ENCODE results near the gene B3GALT6.

B3GALT6 gene

DNA sequence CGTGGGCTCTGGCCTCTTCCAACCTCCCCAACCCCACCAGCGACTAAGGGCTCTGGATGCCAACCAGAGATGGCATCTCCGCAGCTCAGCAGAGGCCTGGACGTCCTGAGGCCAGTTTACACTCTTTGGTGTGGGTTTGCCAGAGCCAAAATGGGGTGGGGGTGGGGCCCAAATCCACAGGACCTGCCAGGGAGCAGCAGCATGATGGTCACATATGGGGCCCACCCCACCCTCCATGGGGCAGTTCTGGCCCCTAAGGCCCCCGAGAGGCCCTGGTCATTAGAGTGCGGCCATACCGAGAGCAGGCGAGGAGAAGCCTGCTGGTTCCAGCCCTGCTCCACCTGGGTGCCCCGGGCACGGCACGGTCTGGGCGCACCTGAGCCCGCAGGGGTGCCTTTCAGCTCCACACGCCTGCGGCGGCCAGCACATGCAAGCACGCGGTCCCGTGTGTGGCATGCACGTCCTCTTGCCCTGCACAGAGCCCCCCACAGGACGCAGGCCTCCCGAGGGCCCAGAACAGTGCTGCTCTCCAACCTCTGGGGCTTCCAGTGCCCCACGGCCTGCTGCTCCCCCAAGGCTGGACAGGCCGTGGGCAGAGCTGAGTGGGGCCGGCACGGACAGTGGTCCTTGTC lies 9.7 kb downstream of the B3GALT6 start:
- TF ChIP-seq POLR2AphosphoS5 (IDR thresholded peaks at IDR 0.05; ENCODE audit: borderline replicate concordance, low read depth, low read length) (no peak), FOXP2 (optimal IDR thresholded peaks at IDR 0.05; ENCODE audit: control extremely low read depth, extremely low read length, insufficient read depth) (no peak), EZH2 (IDR thresholded peaks at IDR 0.05) (no peak)
- H3K9me3 ChIP-seq (ENCODE audit: low read depth, low read length), result no peaks in the 10 kb centered on the region
- no peak overlapping the region for H3K4me3 ChIP-seq
- no peak overlapping the region for H3K9ac ChIP-seq (ENCODE audit: insufficient read length)
- H3K36me3 ChIP-seq (ENCODE audit: insufficient read depth, low read length), result no peaks in the 10 kb centered on the region
- no peak overlapping the region for H3K27ac ChIP-seq
- DNase-seq (ENCODE audit: low read depth, low spot score), result no peak

DNA sequence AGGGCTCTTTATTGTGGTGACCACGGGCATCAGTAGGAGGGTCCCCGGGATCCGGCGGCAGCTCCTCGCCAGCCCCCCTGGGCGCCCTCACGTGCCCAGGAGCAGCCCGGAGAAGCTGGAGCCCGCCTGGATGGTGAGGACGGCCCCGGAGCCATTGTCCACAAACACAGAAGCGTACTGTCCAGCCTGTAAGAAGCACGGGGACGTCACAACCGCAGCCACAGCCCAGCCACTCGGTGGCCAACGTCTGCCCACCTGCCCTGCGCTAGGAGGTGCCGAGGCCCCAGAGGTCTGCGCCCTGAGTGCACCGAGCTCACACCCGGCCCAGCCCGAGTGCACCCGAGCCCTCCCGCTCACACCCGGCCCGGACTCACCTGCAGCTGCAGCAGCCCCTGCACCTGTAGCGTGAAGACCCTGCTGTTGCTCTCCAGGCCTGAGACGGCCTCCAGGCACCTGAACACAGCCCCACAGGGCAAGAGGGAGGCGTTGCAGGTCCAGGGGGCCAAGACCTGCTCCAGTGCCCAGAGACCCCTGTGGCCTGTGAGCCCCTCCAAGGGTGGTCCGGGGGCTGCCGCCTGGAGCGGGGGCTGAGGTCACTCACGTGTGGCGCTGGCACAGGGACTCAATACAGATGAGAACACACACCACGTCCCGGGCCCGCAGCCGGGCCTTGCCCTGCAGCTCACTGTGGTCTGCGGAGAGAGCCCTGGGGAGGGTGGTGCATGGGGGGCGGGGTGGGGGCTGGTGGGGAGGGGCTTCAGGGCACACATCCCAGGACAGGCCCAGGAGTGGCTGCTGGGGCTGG lies 10.6 kb downstream of the B3GALT6 start:
- no peak for TF ChIP-seq EZH2 (IDR thresholded peaks at IDR 0.05)
- no peak for TF ChIP-seq POLR2AphosphoS5 (IDR thresholded peaks at IDR 0.05; ENCODE audit: borderline replicate concordance, low read depth, low read length)
- TF ChIP-seq FOXP2 (optimal IDR thresholded peaks at IDR 0.05; ENCODE audit: control extremely low read depth, extremely low read length, insufficient read depth), result no peak
- Histone ChIP-seq H3K27ac (no peak overlapping the region), H3K36me3 (ENCODE audit: insufficient read depth, low read length) (no peaks in the 10 kb centered on the region), H3K4me3 (no peak overlapping the region), H3K9me3 (ENCODE audit: low read depth, low read length) (no peaks in the 10 kb centered on the region), H3K9ac (ENCODE audit: insufficient read length) (no peak overlapping the region)
- DNase-seq (ENCODE audit: low read depth, low spot score), result no peak

DNA sequence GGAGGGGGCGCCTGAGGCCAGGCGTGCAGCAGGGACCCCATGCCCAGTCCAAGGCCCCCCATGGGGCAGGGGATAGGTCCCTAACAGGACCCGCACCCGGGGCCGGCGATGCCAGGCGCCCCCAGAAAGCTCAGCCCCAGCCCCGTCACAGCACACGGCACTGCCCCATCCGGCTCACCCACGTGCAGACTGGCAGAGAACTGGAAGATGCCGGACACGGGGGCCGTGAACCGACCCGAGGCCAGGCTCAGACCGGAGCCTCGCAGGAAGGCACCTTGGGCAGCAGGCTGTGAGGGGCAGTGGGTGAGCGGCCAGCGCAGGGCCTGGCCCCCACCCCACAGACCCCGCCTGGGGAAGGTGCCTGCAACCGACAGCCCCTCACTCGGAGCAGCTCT lies 11.2 kb downstream of the B3GALT6 start:
- no peak for DNase-seq (ENCODE audit: low read depth, low spot score)
- H3K36me3 ChIP-seq (ENCODE audit: insufficient read depth, low read length), result no peaks in the 10 kb centered on the region
- H3K9ac ChIP-seq (ENCODE audit: insufficient read length), result no peak overlapping the region
- H3K9me3 ChIP-seq (ENCODE audit: low read depth, low read length), result no peaks in the 10 kb centered on the region
- H3K27ac ChIP-seq, result no peak overlapping the region
- H3K4me3 ChIP-seq, result no peak overlapping the region
- TF ChIP-seq POLR2AphosphoS5 (IDR thresholded peaks at IDR 0.05; ENCODE audit: borderline replicate concordance, low read depth, low read length) (no peak), EZH2 (IDR thresholded peaks at IDR 0.05) (no peak), FOXP2 (optimal IDR thresholded peaks at IDR 0.05; ENCODE audit: control extremely low read depth, extremely low read length, insufficient read depth) (no peak)

DNA sequence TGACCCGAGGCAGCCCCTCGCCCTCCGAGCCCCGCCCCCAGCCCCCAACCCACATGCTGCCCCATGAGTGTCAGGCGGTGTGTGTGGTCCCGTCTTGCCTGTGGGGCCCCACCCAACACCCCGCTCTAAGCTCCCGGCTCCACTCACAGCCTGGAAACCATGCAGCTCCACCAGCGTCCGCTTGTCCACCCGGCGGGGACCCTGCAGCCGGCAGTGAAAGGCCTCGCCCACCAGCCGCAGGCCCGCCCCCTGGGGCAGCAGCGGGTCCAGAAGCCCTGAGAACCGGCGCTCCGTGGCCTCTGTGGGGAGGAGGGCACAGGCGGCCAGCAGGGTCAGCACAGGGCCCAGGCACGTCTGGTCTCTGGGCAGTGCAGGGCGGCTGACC lies 11.8 kb downstream of the B3GALT6 start:
- DNase-seq (ENCODE audit: low read depth, low spot score), result no peak
- Histone ChIP-seq H3K9me3 (ENCODE audit: low read depth, low read length) (no peaks in the 10 kb centered on the region), H3K27ac (no peak overlapping the region), H3K36me3 (ENCODE audit: insufficient read depth, low read length) (no peaks in the 10 kb centered on the region), H3K9ac (ENCODE audit: insufficient read length) (no peak overlapping the region), H3K4me3 (no peak overlapping the region)
- TF ChIP-seq POLR2AphosphoS5 (IDR thresholded peaks at IDR 0.05; ENCODE audit: borderline replicate concordance, low read depth, low read length), result no peak
- no peak for TF ChIP-seq EZH2 (IDR thresholded peaks at IDR 0.05)
- TF ChIP-seq FOXP2 (optimal IDR thresholded peaks at IDR 0.05; ENCODE audit: control extremely low read depth, extremely low read length, insufficient read depth), result no peak

DNA sequence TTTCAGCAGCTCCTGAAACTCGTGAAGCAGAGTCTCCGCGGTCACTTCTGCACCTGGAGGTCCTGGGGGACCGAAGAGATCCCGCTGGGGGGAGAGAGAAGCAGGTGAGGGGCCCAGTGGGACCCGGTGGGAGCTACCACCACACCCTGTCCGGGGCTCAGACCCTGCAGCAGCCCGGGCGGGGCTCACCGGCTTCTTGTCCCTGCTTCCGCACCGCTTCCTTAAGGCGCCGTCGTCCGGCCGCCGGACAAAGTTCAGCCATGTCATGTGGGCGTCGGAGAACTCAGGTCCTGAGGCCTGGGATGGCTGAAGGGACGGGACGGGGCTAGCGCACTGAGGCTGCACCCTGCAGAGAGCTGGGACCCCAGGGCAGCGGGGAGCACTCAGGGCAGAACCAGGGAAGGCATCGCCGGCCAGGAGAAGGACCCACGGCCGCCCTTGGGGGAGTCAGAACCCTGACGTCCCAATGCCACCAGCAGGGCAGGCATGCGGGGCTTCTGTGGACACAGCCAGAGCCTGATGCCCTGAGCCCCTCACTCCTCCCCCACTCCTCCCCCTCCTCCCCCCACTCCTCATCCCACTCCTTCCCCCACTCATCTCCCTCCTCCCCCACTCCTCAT lies 12.3 kb downstream of the B3GALT6 start:
- no peak for DNase-seq (ENCODE audit: low read depth, low spot score)

DNA sequence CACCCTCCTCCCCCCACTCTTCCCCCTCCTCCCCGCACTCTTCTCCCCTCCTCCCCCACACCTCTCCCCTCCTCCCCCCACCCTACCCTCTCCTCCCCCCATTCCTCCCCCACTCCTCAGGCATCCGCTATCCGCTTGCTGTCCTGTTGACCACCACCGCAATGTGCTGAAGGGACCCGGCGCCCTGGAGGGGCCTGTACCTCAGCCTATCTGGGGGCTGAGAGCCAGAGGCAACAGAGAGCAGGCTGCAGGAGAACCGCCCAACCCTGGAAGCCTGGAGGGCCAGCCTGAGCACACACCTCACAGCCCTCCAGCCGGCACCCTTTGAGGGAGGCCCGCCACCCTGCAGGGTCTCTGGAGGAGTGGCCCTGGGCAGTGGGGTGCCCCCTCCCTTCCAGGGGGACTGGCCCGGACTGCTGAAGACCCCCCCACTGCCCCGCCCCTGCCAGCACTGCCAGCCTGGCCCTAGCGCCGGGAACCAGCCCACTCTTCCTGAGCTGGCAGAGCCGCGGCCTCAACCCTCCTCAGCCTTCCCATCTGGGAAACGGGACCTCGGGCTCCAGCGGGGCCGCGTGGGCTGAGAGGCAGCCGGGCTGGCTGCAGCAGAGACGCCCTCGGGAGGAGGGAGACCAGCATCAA lies 13.3 kb downstream of the B3GALT6 start:
- H3K36me3 ChIP-seq (ENCODE audit: insufficient read depth, low read length), result no peaks in the 10 kb centered on the region
- no peak for DNase-seq (ENCODE audit: low read depth, low spot score)
- TF ChIP-seq FOXP2 (optimal IDR thresholded peaks at IDR 0.05; ENCODE audit: control extremely low read depth, extremely low read length, insufficient read depth), result no peak
- TF ChIP-seq EZH2 (IDR thresholded peaks at IDR 0.05), result no peak
- TF ChIP-seq POLR2AphosphoS5 (IDR thresholded peaks at IDR 0.05; ENCODE audit: borderline replicate concordance, low read depth, low read length), result no peak

More for the DNA sequence above, 12.3 kb downstream of the B3GALT6 start:
- TF ChIP-seq POLR2AphosphoS5 (IDR thresholded peaks at IDR 0.05; ENCODE audit: borderline replicate concordance, low read depth, low read length) (no peak), FOXP2 (optimal IDR thresholded peaks at IDR 0.05; ENCODE audit: control extremely low read depth, extremely low read length, insufficient read depth) (no peak), EZH2 (IDR thresholded peaks at IDR 0.05) (no peak)
- no peaks in the 10 kb centered on the region for H3K9me3 ChIP-seq (ENCODE audit: low read depth, low read length)
- H3K4me3 ChIP-seq, result no peak overlapping the region
- H3K27ac ChIP-seq, result no peak overlapping the region
- no peaks in the 10 kb centered on the region for H3K36me3 ChIP-seq (ENCODE audit: insufficient read depth, low read length)
- H3K9ac ChIP-seq (ENCODE audit: insufficient read length), result no peak overlapping the region

DNA sequence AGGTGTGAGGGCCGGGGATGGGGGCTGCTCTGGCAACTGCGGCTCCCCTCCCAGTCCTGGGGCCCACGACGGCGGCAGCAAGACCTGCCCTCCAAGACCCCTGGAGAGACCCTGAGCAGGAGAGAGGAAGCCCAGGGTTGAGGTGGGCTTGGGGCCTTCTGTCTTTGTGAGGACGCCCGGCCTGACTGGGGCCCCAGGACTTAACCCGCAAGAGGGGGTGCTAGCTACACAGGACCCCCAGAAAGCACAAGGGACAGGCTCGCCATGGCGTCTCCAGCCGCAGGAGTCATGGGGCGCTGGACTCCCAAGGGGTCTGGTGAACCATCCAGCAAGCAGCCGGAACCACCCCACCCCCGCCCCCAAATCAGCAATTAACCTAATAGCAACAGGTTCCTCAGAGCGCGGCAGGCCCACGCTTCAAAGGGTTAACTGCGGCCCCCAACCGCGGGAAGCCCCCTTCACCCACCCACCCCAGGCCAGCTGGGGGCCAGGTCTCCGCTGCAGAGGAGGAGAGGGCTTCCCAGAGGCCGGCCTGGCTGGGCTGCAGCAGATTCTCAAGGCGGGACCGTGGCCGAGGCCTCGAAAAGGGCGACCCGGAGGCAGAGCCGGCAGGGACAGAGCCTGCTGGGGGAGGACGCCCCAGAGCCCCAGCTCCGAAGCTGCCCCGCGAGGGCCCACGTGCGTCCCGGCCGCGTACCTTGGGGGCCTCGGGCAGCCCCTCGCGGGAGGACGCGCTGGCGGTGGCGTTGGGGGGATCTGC lies 14.0 kb downstream of the B3GALT6 start:
- H3K4me3 ChIP-seq, result no peak overlapping the region
- H3K9ac ChIP-seq (ENCODE audit: insufficient read length), result no peak overlapping the region
- H3K27ac ChIP-seq, result no peak overlapping the region
- H3K36me3 ChIP-seq (ENCODE audit: insufficient read depth, low read length), result no peaks in the 10 kb centered on the region
- H3K9me3 ChIP-seq (ENCODE audit: low read depth, low read length), result no peaks in the 10 kb centered on the region
- TF ChIP-seq FOXP2 (optimal IDR thresholded peaks at IDR 0.05; ENCODE audit: control extremely low read depth, extremely low read length, insufficient read depth) (no peak), EZH2 (IDR thresholded peaks at IDR 0.05) (no peak), POLR2AphosphoS5 (IDR thresholded peaks at IDR 0.05; ENCODE audit: borderline replicate concordance, low read depth, low read length) (no peak)
- DNase-seq (ENCODE audit: low read depth, low spot score), result no peak

More for the DNA sequence above, 13.3 kb downstream of the B3GALT6 start:
- Histone ChIP-seq H3K4me3 (no peak overlapping the region), H3K9ac (ENCODE audit: insufficient read length) (no peak overlapping the region), H3K27ac (no peak overlapping the region), H3K9me3 (ENCODE audit: low read depth, low read length) (no peaks in the 10 kb centered on the region)

All from SK-N-MC (cell line).